Gastrocnemius medialis (tissue), 4 donors: Measurements from ENCODE around the gene ATP5PF.

ENCODE experiments used
- POLR2A ChIP-seq, 2 donors: fragments of 450-650 bp; IDR thresholded peaks; one replicate each; pipeline ENCODE4 v1.6.1; 2017; ENCODE audit warnings: antibody characterized with exemption in 2 of 2, mild to moderate bottlenecking in 2 of 2, moderate library complexity in 2 of 2
- TF ChIP-seq, protein P1 (sequence below), 5 experiments: fragments of 450-650 bp in 3 of 5; fragments of 200-600 bp in 2 of 5; sonication (generic) in 2 of 5; IDR thresholded peaks in 4 of 5; conservative IDR thresholded peaks in 1 of 5; 1 replicate in 4 of 5; 2 replicates in 1 of 5; pipeline ENCODE4 v1.5.1; 2016 to 2019; ENCODE audit warnings: antibody characterized with exemption in 5 of 5, mild to moderate bottlenecking in 3 of 5, moderate library complexity in 3 of 5

DNA sequence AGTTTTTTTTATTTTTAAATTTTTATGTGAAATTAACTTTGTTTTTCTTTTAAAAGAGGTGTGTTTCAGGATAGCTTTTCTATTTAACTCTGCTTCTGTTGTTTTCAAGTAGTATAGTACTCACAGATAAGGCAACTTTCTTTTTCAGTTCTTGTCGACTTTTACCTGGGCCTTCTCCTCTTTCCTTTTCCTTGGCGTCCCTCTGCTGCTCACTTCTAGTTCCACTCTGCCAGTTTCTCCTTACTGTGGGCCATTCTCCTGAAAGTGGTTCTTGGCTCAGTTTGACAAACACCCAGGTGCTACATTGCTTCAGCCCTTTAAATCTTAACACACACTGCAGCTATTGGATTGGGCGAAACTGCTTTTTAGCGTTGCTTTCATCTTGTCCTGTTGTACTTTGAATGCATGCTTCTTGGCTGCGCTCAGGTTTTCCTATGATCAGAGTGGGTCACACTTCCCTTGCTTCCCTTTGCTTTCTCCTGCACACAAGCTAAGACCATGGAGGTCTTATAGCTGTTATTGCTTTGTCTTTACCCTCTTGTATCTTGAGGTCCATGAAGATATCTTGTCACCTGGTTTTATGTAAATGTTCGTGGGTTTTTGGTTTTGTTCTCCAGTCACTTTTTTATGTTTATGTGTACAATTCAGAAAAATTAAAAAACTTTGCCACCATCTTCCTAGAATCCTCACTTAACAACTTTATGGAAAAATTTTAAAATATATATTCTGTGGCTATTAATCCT is 21.7 kb upstream of the ATP5PF start:
- TF ChIP-seq, protein P1, sequence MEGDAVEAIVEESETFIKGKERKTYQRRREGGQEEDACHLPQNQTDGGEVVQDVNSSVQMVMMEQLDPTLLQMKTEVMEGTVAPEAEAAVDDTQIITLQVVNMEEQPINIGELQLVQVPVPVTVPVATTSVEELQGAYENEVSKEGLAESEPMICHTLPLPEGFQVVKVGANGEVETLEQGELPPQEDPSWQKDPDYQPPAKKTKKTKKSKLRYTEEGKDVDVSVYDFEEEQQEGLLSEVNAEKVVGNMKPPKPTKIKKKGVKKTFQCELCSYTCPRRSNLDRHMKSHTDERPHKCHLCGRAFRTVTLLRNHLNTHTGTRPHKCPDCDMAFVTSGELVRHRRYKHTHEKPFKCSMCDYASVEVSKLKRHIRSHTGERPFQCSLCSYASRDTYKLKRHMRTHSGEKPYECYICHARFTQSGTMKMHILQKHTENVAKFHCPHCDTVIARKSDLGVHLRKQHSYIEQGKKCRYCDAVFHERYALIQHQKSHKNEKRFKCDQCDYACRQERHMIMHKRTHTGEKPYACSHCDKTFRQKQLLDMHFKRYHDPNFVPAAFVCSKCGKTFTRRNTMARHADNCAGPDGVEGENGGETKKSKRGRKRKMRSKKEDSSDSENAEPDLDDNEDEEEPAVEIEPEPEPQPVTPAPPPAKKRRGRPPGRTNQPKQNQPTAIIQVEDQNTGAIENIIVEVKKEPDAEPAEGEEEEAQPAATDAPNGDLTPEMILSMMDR (IDR thresholded peaks at IDR 0.05 in 4 of 5, conservative IDR thresholded peaks at IDR 0.05 in 1 of 5), result no peak
- no peak for TF ChIP-seq POLR2A (IDR thresholded peaks at IDR 0.05)
